ENCODE results near the gene CEP76.
"Not testable (repeated sequence)": the region's sequence is repeated elsewhere in the genome, so short reads cannot be mapped to it uniquely, and the experiment has no call there.

The CEP76 gene

GRCh38 chr18:12659904-12660605 lies 42.5 kb downstream of the CEP76 start:
- Mint-ChIP-seq H3K9me3 (no peaks in the 10 kb centered on the region), H3K4me3 (no peak overlapping the region), H3K27me3 (peaks cover 30% of the 10 kb centered on the region), H3K4me1 (peaks cover 14% of the 10 kb centered on the region), H3K27ac (no peak overlapping the region)
- peak; percentile 19 to 35 for DNase-seq
- peak; percentile 41 for ATAC-seq

- ATAC-seq = peak; percentile 56
- peaks cover 15% of the 10 kb centered on the region for H3K4me1 Mint-ChIP-seq
- DNase-seq = peak in 1 of 2 donors; percentile 37
- peaks cover 37% of the 10 kb centered on the region for H3K27me3 Mint-ChIP-seq
- peak overlapping the region; percentile 74 for H3K4me3 Mint-ChIP-seq
- peak overlapping the region in 1 of 2 donors; percentile 68 for H3K27ac Mint-ChIP-seq
- H3K9me3 Mint-ChIP-seq = no peaks in the 10 kb centered on the region
Measured at GRCh38 chr18:12658426-12659138, 43.9 kb downstream of the CEP76 start.

GRCh38 chr18:12657684-12658425 lies 44.7 kb downstream of the CEP76 start, which contains the start of gene SPIRE1:
SPIRE1 (minus strand) TSS chr18:12658107; CDS start chr18:12657866, 241 bp downstream.
- Mint-ChIP-seq H3K27ac (peak within 1 kb of the TSS; percentile 42 to 68), H3K9me3 (no peaks in the 10 kb centered on the region), H3K4me3 (peak within 1 kb of the TSS; percentile 74 to 78), H3K27me3 (peaks cover 44% of the 10 kb centered on the region), H3K4me1 (peaks cover 15% of the 10 kb centered on the region)
- DNase-seq = peak; percentile 38 to 39
- peak; percentile 74 for ATAC-seq

- Mint-ChIP-seq H3K4me1 (peaks cover 19% of the 10 kb centered on the region), H3K27me3 (peaks cover 48% of the 10 kb centered on the region), H3K4me3 (peak overlapping the region; percentile 56 to 78), H3K27ac (peak overlapping the region in 1 of 2 donors; percentile 42), H3K9me3 (no peaks in the 10 kb centered on the region)
- DNase-seq (peak; percentile 15 to 27), ATAC-seq (peak; percentile 72)
Measured at GRCh38 chr18:12656938-12657683, 45.4 kb downstream of the CEP76 start.

- ATAC-seq (no peak), DNase-seq (no peak)
- Mint-ChIP-seq H3K27me3 (peaks cover 52% of the 10 kb centered on the region), H3K4me3 (peak overlapping the region; percentile 56 to 78), H3K27ac (no peak overlapping the region), H3K4me1 (peaks cover 19% of the 10 kb centered on the region), H3K9me3 (no peaks in the 10 kb centered on the region)
Measured at GRCh38 chr18:12656605-12656937, 46.0 kb downstream of the CEP76 start.

- no peaks in the 10 kb centered on the region for H3K9me3 Mint-ChIP-seq
- peak overlapping the region in 1 of 2 donors; percentile 5 for H3K4me3 Mint-ChIP-seq
- peaks cover 56% of the 10 kb centered on the region for H3K27me3 Mint-ChIP-seq
- DNase-seq (no peak), ATAC-seq (no peak)
- H3K4me1 Mint-ChIP-seq = peaks cover 19% of the 10 kb centered on the region
- no peak overlapping the region for H3K27ac Mint-ChIP-seq
Measured at GRCh38 chr18:12654971-12655370, 47.6 kb downstream of the CEP76 start.

GRCh38 chr18:12652861-12653401 lies 49.6 kb downstream of the CEP76 start:
- Mint-ChIP-seq H3K9me3 (no peaks in the 10 kb centered on the region), H3K27me3 (peaks cover 44% of the 10 kb centered on the region), H3K4me3 (no peak overlapping the region), H3K4me1 (peaks cover 19% of the 10 kb centered on the region), H3K27ac (no peak overlapping the region)
- peak; percentile 13 to 14 for DNase-seq
- ATAC-seq = peak; percentile 47

- Mint-ChIP-seq H3K4me3 (no peak overlapping the region), H3K9me3 (no peaks in the 10 kb centered on the region), H3K27ac (no peak overlapping the region), H3K27me3 (peaks cover 40% of the 10 kb centered on the region), H3K4me1 (peaks cover 16% of the 10 kb centered on the region)
- no peak for DNase-seq
- ATAC-seq = no peak
Measured at GRCh38 chr18:12651651-12652050, 50.9 kb downstream of the CEP76 start.

GRCh38 chr18:12647773-12648172 lies 54.8 kb downstream of the CEP76 start:
- DNase-seq (no peak), ATAC-seq (no peak)
- H3K9me3 Mint-ChIP-seq = no peaks in the 10 kb centered on the region
- H3K27me3 Mint-ChIP-seq = peaks cover 12% of the 10 kb centered on the region
- H3K27ac Mint-ChIP-seq = no peak overlapping the region
- peaks cover 3% of the 10 kb centered on the region for H3K4me1 Mint-ChIP-seq
- H3K4me3 Mint-ChIP-seq = no peak overlapping the region

GRCh38 chr18:12645751-12646203 lies 56.7 kb downstream of the CEP76 start:
- Mint-ChIP-seq H3K4me3 (no peak overlapping the region), H3K9me3 (no peaks in the 10 kb centered on the region), H3K27ac (no peak overlapping the region), H3K4me1 (no peaks in the 10 kb centered on the region), H3K27me3 (peaks cover 9% of the 10 kb centered on the region)
- DNase-seq (no peak), ATAC-seq (no peak)

- Mint-ChIP-seq H3K4me3 (no peak overlapping the region), H3K9me3 (no peaks in the 10 kb centered on the region), H3K27ac (no peak overlapping the region), H3K27me3 (peaks cover 15% of the 10 kb centered on the region), H3K4me1 (no peaks in the 10 kb centered on the region)
- ATAC-seq (no peak), DNase-seq (no peak)
Measured at GRCh38 chr18:12645254-12645653, 57.3 kb downstream of the CEP76 start.

GRCh38 chr18:12643756-12644155 lies 58.8 kb downstream of the CEP76 start:
- H3K4me3 Mint-ChIP-seq, H3K9me3 Mint-ChIP-seq, H3K4me1 Mint-ChIP-seq, H3K27ac Mint-ChIP-seq, ATAC-seq, DNase-seq: not testable (repeated sequence)
- H3K27me3 Mint-ChIP-seq = peaks cover 15% of the 10 kb centered on the region

GRCh38 chr18:12640881-12641200 lies 61.7 kb downstream of the CEP76 start:
- H3K27ac Mint-ChIP-seq = no peak overlapping the region
- ATAC-seq = no peak
- peaks cover 15% of the 10 kb centered on the region for H3K27me3 Mint-ChIP-seq
- no peak for DNase-seq
- no peaks in the 10 kb centered on the region for H3K4me1 Mint-ChIP-seq
- H3K4me3 Mint-ChIP-seq = no peak overlapping the region
- no peaks in the 10 kb centered on the region for H3K9me3 Mint-ChIP-seq

GRCh38 chr18:12639990-12640880 lies 62.3 kb downstream of the CEP76 start:
- Mint-ChIP-seq H3K27ac (no peak overlapping the region), H3K4me3 (no peak overlapping the region), H3K4me1 (no peaks in the 10 kb centered on the region), H3K27me3 (peaks cover 15% of the 10 kb centered on the region), H3K9me3 (no peaks in the 10 kb centered on the region)
- DNase-seq (no peak), ATAC-seq (no peak)
